Prostate gland (tissue), 2 donors: ENCODE data around the gene ARAP2. TPM values are rescaled to one million over a fixed set of nuclear protein-coding genes. Genes with fewer than 3 reads are reported as not detected.

Source experiments
- DNase-seq: peaks from one replicate; pipeline ENCODE4 v3.0.0-alpha.2; 2019; ENCODE audit warnings: low spot score
- H3K27ac ChIP-seq, 2 donors: fragments of 200-600 bp; sonication (generic); 2 replicates each; pipeline ENCODE4 v1.5.1; 2017 to 2019
- H3K27me3 ChIP-seq: fragments of 200-600 bp; sonication (generic); replicated peaks from 2 replicates; pipeline ENCODE4 v1.5.1; 2019; ENCODE audit not compliant: insufficient read depth
- H3K36me3 ChIP-seq, 2 donors: fragments of 200-600 bp; sonication (generic); 1 replicate in 1 of 2; 2 replicates in 1 of 2; pipeline versions ENCODE4 v1.5.1 to v1.8.1; 2017 to 2019
- H3K4me1 ChIP-seq: fragments of 200-600 bp; sonication (generic); replicated peaks from 2 replicates; pipeline ENCODE4 v1.5.1; 2019
- H3K4me3 ChIP-seq, 2 donors: fragments of 200-600 bp; sonication (generic); 2 replicates each; pipeline ENCODE4 v1.5.1; 2017 to 2019
- H3K9me3 ChIP-seq: fragments of 200-600 bp; sonication (generic); 2 replicates; pipeline ENCODE4 v1.5.1; 2017
- POLR2A ChIP-seq: fragments of 450-650 bp; IDR thresholded peaks from one replicate; pipeline ENCODE4 v1.6.1; 2016; ENCODE audit warnings: antibody characterized with exemption, mild to moderate bottlenecking
- POLR2AphosphoS5 ChIP-seq: sonication (generic); formaldehyde crosslinking; IDR thresholded peaks from one replicate; pipeline ENCODE4 v1.6.1; 2017; ENCODE audit warnings: antibody characterized with exemption
- WGBS: methylation state at CpG from one replicate; pipeline ENCODE4 v1.1.5; 2018; 5-methylcytosine and 5-hydroxymethylcytosine counted together
- intact Hi-C: fragments of 100-400 bp; cut with DNase I; formaldehyde crosslinking; loops from one replicate; pipeline ENCODE4 v1.14.2; 2022
- total RNA-seq, 2 donors: library from RNA; depleted of rRNA; stranded (reverse); fragments of >200 nt; gene quantifications; one replicate each; pipeline ENCODE4 v1.1.0, GENCODE V29; 2016
- TF ChIP-seq, protein P1 (sequence below), 4 experiments: fragments of 200-600 bp in 2 of 4; fragments of 450-650 bp in 2 of 4; sonication (generic) in 2 of 4; IDR thresholded peaks; 1 replicate in 3 of 4; 2 replicates in 1 of 4; pipeline ENCODE4 v1.5.1; 2016 to 2019; ENCODE audit warnings: antibody characterized with exemption in 4 of 4, mild to moderate bottlenecking in 2 of 4, moderate library complexity in 2 of 4

The ARAP2 gene
- total RNA-seq, 2 donors from 2014 or later, result 10.3 to 97.8 TPM

DNA sequence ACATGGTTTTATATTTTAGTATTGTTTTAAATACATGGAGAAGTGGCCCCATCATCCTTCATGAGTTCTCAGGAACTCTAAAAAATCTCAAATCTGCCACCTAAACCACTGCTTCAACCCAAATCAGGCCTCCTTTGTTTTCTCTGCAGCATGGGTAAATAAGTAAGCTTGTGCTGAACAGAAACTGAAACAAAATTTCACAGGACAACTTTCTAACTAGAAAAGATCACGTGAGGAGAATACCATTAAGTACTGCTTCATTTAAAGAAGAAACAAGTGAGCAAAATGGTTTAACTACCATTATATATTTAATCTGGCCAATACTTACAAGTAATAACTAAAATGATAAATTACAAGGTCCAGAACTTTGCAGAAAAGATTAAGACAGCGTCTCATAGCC is 2.5 kb downstream of the ARAP2 start:
- Histone ChIP-seq H3K4me1 (no peaks in the 10 kb centered on the region), H3K9me3 (no peaks in the 10 kb centered on the region), H3K36me3 (no peaks in the 10 kb centered on the region), H3K27me3 (no peaks in the 10 kb centered on the region), H3K27ac (no peak overlapping the region), H3K4me3 (no peak overlapping the region)
- intact Hi-C loops, result no loop called here
- TF ChIP-seq POLR2AphosphoS5 (peak; percentile 19), POLR2A (no peak)
- WGBS, result 65% methylated on average over 2 of the region's 2 CpGs
- no peak for DNase-seq

- no peak for DNase-seq
- intact Hi-C loops, result no loop called here
- Histone ChIP-seq H3K9me3 (no peaks in the 10 kb centered on the region), H3K36me3 (no peaks in the 10 kb centered on the region), H3K27ac (no peak overlapping the region), H3K4me1 (no peaks in the 10 kb centered on the region), H3K27me3 (no peaks in the 10 kb centered on the region), H3K4me3 (no peak overlapping the region)
- WGBS, result 92% methylated on average over 4 of the region's 4 CpGs
- TF ChIP-seq POLR2AphosphoS5 (no peak), POLR2A (no peak)
- TF ChIP-seq, protein P1, sequence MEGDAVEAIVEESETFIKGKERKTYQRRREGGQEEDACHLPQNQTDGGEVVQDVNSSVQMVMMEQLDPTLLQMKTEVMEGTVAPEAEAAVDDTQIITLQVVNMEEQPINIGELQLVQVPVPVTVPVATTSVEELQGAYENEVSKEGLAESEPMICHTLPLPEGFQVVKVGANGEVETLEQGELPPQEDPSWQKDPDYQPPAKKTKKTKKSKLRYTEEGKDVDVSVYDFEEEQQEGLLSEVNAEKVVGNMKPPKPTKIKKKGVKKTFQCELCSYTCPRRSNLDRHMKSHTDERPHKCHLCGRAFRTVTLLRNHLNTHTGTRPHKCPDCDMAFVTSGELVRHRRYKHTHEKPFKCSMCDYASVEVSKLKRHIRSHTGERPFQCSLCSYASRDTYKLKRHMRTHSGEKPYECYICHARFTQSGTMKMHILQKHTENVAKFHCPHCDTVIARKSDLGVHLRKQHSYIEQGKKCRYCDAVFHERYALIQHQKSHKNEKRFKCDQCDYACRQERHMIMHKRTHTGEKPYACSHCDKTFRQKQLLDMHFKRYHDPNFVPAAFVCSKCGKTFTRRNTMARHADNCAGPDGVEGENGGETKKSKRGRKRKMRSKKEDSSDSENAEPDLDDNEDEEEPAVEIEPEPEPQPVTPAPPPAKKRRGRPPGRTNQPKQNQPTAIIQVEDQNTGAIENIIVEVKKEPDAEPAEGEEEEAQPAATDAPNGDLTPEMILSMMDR (IDR thresholded peaks at IDR 0.05), result no peak
Observed at GRCh38 chr4:36237366-36238313, 6.7 kb downstream of the ARAP2 start.

DNA sequence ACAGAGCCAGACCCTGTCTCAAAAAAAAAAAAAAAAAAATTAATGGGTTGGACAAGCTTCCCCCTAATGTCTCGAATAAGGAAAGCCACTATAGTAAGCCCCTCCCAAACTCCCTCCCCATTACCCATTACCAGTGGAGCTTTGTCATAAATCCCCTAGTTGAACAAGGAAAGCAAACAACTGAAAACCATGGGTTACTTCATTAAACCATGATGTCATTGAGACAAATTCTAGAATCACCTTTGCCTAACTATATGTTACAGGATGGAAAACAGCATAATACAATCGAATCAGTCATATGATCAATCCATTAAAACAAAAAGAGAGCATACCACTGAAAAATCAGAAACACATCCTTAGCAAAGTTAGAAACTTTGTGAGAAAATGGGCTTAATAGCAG is 8.2 kb downstream of the ARAP2 start:
- TF ChIP-seq POLR2A, result no peak
- no peaks in the 10 kb centered on the region for H3K27me3 ChIP-seq
- no peaks in the 10 kb centered on the region for H3K36me3 ChIP-seq
- no peak overlapping the region for H3K27ac ChIP-seq
- intact Hi-C loops, result no loop called here
- no peak for DNase-seq
- H3K4me3 ChIP-seq, result no peak overlapping the region
- no peaks in the 10 kb centered on the region for H3K4me1 ChIP-seq
- no peaks in the 10 kb centered on the region for H3K9me3 ChIP-seq
- WGBS, result 98% methylated on average over 2 of the region's 2 CpGs

DNA sequence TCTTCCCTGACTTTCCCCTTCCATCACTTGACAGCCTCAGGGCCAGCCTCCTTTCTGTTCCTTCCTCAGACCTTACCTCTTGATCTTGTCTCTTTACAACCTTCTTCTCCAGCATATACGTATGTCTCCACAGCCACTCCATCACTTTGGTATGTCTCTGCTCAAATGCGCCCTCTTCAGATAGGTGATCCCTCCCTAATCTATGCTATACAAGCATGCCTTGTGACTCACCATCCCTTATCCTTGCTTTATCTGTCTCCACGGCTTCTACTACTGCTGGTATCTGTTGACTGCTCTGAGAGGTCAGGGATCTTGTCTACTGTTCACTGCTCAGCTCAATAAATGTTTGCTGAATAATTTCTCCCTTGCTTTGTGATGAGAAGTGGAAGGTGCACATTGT is 9.0 kb downstream of the ARAP2 start:
- DNase-seq, result no peak
- intact Hi-C loops, result no loop called here
- no peak overlapping the region for H3K4me3 ChIP-seq
- H3K36me3 ChIP-seq, result no peaks in the 10 kb centered on the region
- 80% methylated on average over 3 of the region's 3 CpGs for WGBS
- no peak overlapping the region for H3K27ac ChIP-seq
- no peak for TF ChIP-seq POLR2AphosphoS5
- no peak for TF ChIP-seq POLR2A
- TF ChIP-seq, protein P1 (IDR thresholded peaks at IDR 0.05), result no peak
- no peaks in the 10 kb centered on the region for H3K4me1 ChIP-seq
- H3K9me3 ChIP-seq, result no peaks in the 10 kb centered on the region
- H3K27me3 ChIP-seq, result no peaks in the 10 kb centered on the region

- Histone ChIP-seq H3K4me1 (no peaks in the 10 kb centered on the region), H3K9me3 (no peaks in the 10 kb centered on the region), H3K27ac (no peak overlapping the region), H3K36me3 (no peaks in the 10 kb centered on the region), H3K4me3 (no peak overlapping the region), H3K27me3 (no peaks in the 10 kb centered on the region)
- TF ChIP-seq POLR2A (no peak), POLR2AphosphoS5 (no peak)
- TF ChIP-seq, protein P1 (IDR thresholded peaks at IDR 0.05), result no peak
- intact Hi-C loops, result no loop called here
- 95% methylated on average over 10 of the region's 10 CpGs for WGBS
- no peak for DNase-seq
Observed at GRCh38 chr4:36233567-36234266, 10.6 kb downstream of the ARAP2 start.
